CD4-positive, alpha-beta T cell treated with Interleukin-17A for 1 hour (primary cell): ENCODE results near the gene GABRB1.

ENCODE experiments used
- DNase-seq: peaks from one replicate; pipeline ENCODE4 v3.0.0-alpha.2; 2020

Gene GABRB1

DNA sequence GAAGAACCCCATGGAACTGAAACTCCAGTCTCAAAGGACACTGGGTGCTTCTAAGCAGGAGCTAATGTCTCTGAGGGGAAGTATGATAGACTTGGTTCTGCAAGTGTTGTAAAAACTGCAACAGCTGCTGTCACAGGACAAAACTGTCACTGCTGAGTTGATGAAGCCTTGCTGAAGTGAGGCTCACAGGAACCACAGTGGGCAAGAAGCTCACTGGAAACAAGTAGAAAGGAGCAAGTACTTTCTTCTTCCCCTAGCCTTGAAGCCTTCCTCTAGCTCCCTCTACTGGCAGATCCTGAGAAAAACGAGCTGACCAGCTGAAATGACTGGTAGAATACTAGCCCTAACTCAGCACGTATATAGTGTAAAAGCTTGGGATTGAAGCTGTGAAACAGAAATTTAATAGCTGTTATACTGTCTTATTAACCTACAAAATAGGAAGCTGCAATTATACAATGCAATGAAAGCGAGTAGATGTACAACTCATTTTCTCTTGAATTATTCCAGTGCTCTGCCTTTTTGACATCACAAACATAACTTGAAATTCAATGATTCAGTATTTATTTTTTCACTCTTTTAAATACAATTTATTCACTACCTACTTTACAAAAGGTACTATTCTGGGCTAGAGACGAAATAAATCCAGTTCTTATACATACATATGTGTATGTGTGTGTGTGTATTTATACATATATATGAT, 91.4 kb downstream of the GABRB1 start:
- DNase-seq = peak; percentile 68

DNA sequence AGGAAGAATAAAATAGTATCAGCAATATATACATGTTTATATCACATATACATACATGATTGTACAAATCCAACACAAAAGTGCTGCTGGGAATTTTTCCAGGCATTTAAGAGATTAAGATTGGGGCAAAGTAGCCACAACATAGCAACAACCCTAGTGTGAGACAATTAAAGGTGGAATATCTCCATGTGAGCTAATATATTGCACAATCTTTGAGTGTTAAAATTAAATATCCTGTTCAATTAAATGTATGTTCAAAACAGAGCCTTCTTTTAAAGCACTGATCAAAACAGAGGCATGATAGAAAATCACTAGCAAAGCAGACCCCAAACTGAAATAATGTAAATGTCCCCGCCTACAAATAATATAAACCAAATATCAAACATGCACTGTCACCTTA, 97.6 kb downstream of the GABRB1 start:
- DNase-seq = no peak

- DNase-seq = no peak
These were observed 103.8 kb downstream of the GABRB1 start for GRCh38 chr4:47135210-47135609.

GRCh38 chr4:47143261-47143660, 111.9 kb downstream of the GABRB1 start:
- DNase-seq = no peak

GRCh38 chr4:47145630-47146029, 114.3 kb downstream of the GABRB1 start:
- DNase-seq = no peak

DNA sequence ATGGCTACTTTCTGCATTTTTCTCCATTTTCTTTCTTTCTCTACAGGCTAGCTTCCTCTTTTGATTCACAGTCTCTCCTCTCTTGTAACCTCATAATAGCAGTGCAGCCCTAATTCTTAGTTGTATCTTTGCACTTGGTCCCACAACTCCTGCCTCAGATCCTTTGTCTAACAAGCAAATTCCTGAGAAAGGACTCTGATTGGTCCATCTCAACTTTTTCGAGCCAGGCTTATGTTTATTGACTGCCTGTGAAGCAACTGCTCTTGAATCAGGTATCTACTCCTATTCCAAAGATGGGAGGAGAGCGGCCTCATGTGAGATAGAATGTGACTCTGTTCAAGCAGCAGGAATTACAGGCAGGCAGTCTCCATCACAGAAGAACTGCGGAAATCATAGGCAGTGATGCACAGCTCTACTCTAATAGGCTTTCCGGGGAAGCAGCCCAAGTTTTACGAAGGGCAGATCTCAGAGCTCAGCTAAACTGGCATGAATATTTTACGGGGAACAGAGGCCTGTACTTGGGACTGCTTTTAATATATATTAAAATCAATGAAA, 123.5 kb downstream of the GABRB1 start:
- DNase-seq = no peak

GRCh38 chr4:47155919-47156318, 124.6 kb downstream of the GABRB1 start:
- no peak for DNase-seq

GRCh38 chr4:47160095-47160494, 128.7 kb downstream of the GABRB1 start:
- DNase-seq = no peak

GRCh38 chr4:47167081-47168035, 136.0 kb downstream of the GABRB1 start:
- no peak for DNase-seq

DNA sequence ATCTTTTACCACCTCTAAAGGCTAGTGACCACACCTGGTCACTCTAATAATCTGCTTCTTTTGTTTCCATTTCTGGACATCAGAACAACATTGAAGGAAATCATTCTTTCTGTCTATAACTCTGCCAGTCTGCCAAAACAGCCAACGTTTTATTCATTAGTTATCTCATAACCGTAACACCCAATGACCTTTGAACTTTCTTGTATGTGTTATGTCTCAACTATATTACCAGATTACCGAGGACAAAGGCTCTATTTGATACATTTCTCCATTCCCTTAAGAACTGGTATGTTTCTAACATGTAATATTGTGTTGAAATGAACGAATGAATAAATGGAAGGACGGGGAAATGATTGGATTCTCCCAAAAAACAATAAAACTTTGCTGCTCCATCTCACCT, 152.7 kb downstream of the GABRB1 start:
- DNase-seq = no peak

GRCh38 chr4:47185761-47186160, 154.4 kb downstream of the GABRB1 start:
- DNase-seq = no peak

GRCh38 chr4:47187608-47188007, 156.2 kb downstream of the GABRB1 start:
- no peak for DNase-seq

DNA sequence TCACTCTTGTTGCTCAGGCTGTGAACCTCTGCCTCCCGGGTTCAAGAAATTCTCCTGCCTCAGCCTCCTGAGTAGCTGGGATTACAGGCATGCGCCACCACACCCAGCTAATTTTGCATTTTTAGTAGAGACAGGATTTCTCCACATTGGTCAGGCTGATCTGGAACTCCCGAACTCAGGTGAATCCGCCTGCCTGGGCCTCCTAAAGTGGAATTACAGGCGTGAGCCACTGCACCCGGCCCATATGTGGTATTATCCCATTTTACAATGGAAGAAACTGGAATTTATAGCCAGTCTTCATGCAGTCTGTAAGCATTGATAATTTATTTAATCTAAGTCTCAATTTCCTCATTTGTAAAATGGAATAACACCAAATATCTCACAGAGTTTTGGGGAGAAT, 161.8 kb downstream of the GABRB1 start:
- no peak for DNase-seq

DNA sequence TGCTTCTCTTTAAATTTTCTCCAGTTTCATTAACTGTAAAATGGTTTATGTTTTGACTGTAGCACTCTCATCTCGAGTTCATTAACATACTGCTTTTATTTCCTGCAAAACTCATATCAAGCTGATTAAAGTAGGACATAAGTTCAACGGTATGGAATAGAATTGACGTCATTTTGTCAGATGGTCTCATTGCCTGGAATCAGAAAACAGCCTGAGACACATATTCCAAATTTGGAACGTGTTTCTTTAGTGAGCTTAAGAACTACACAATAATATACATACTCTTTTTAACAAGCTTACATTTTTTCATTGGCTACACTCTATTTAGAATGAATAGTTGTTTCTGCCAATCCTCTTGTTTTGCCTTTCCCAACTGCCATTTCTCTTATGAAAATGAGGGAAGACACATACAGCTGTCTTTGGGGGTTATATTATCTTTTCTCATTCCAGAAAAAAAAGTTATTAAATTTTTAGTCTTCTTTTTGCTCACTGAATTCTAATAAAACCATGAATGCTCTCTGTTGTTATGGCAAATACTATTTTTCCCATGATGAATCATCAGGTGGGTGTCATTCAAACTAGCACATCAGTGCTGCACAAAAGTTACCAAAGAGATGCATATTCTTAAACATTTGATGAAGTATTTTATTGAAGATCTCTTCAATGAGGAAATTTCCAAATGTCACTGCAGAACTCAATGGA, 162.8 kb downstream of the GABRB1 start:
- DNase-seq = no peak

DNA sequence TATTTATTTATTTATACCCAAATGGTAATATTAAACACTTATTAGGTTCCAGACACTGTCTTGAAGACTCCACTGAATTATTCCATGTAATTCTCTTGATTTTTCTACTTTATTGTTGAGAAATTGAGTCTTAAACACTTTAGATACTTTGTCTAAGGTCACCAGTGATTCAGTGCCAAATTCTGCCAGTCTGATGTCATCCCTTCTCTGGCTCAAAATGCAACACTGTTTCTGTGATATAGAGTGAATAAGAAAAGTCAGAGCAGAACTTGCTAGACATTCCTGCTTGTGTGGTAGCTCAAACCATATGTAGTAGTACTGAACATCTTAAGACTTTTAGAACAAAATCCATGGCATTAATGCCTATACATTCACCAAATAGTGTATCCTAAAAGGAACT, 164.3 kb downstream of the GABRB1 start:
- no peak for DNase-seq

GRCh38 chr4:47198791-47199190, 167.4 kb downstream of the GABRB1 start:
- DNase-seq = no peak

DNA sequence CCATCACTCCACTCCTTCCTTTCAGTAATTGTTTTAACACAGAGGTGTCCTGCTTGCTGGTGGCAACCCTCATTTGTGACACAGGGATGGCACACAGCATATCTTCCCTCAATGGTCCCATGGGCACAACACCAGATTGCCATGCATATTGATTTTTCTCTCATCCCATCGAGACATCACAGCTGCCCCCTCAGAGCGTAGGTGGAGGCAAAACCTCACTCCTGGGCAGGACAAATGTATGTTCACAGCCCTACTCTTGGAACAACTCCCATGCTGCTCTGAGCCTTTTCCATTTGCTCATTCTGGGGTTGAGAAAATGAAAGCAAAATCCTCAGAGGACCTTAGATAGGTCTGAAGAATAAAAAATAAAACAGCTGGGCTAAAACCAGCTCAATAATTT, 172.2 kb downstream of the GABRB1 start:
- DNase-seq = no peak

DNA sequence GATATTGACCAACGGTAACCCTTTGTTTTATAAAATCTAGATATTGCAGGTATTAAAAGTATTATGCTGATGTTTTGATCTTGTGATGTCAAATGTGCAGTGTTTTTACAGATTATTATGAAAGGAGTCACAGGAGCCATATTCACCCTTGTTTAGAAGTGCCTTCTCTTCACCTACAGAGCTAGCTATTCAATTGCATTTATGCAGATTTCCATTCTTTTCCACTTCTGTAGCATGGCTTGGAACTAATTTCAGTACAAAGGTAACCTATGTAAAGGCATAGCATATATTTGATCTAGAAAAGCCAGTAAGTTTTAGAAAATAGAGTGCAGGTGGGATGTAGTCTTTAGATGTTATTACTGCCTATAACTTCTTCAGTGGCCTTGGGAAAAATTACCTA, 176.2 kb downstream of the GABRB1 start:
- DNase-seq = no peak

DNA sequence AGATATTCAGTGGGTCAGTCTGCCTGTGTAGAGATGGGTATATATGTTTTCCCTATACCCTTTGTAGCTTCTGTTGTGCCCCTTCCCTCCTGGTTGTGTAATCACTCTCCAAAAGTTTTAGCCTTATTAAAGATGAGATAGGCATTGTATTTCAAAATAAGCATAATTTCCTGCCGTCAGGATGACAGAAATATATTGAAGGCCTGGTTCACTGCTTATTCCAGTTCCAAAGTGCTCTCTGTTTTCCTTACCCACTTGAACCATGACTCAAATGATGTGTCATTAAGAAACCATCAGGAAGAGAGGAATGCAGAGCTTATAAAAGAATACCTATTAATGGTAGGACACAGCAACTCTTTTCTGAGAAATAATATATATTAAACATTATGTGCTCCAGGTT, 178.5 kb downstream of the GABRB1 start:
- no peak for DNase-seq

GRCh38 chr4:47210828-47211227, 179.5 kb downstream of the GABRB1 start:
- DNase-seq = no peak

GRCh38 chr4:47213106-47213505, 181.7 kb downstream of the GABRB1 start:
- DNase-seq = no peak

GRCh38 chr4:47213539-47213938, 182.2 kb downstream of the GABRB1 start:
- no peak for DNase-seq

DNA sequence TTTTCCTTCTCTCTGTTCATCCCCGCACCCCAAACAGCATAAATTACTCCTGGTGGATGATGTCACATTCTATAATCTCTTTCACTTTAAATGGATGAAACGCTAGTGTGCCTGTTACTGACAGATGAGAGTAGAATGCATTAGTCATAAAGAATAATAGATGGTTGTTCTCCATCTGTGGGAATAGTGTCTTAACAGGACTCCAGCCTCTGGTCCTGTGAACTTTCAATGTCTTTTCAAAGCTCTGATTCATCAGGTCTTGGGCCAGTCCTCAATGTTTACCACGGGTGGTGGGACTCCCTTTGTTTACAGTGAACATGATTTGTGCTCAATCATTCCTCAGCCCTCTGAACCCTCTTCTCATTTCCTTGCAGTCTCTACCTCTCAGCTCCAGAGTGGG, 182.6 kb downstream of the GABRB1 start:
- no peak for DNase-seq
